GM12873 (cell line): ENCODE measurements around the gene OSBPL9.

Experiments used
- TF ChIP-seq, protein P1 (sequence below): IDR thresholded peaks from 2 replicates; pipeline ENCODE4 v1.5.1; 2012; ENCODE audit warnings: low read depth, mild to moderate bottlenecking, moderate library complexity, low read length, control low read depth; ENCODE audit not compliant: insufficient read depth; ENCODE audit errors: missing control alignments

The OSBPL9 gene

GRCh38 chr1:51693419-51694155 lies 76.7 kb downstream of the OSBPL9 start:
- TF ChIP-seq, protein P1, sequence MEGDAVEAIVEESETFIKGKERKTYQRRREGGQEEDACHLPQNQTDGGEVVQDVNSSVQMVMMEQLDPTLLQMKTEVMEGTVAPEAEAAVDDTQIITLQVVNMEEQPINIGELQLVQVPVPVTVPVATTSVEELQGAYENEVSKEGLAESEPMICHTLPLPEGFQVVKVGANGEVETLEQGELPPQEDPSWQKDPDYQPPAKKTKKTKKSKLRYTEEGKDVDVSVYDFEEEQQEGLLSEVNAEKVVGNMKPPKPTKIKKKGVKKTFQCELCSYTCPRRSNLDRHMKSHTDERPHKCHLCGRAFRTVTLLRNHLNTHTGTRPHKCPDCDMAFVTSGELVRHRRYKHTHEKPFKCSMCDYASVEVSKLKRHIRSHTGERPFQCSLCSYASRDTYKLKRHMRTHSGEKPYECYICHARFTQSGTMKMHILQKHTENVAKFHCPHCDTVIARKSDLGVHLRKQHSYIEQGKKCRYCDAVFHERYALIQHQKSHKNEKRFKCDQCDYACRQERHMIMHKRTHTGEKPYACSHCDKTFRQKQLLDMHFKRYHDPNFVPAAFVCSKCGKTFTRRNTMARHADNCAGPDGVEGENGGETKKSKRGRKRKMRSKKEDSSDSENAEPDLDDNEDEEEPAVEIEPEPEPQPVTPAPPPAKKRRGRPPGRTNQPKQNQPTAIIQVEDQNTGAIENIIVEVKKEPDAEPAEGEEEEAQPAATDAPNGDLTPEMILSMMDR, result no peak

DNA sequence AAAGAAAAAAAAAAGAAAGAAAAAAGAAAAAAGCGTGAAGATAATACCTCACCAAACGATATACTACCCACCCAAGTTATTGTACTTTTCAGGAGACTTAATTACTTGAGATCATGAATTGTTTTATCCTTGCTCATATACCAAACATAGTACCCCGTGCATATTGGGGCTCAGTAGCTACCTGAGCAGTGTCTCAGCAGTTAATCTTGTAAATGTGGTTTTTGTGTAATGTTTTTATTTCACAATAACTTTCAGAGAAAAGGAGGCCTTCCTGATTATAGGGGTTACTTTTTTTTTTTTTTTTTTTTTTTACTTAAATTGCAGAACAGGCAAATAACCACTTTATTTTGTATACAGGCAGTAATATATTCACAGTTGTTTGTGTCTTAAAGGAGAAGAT lies 80.3 kb downstream of the OSBPL9 start:
- TF ChIP-seq, protein P1, result no peak

DNA sequence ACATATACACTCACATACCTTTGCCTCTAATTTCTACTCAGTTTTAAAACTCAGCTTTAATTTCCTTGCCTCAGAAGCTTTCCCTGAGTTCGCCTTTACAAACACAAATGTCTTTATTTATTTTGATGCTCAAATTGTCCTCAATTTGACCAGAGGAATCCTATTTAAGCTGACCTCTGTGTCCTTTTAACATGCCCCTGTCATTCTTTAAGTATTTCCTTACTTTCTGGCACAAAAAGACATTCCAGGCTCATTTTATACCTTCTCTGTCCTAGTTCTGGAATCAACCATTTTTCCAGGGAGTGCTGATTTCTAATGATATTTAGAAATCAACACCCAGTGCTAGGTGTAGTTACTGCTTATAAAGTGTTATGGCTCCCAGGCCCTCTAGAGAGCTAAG lies 82.5 kb downstream of the OSBPL9 start:
- TF ChIP-seq, protein P1, result no peak

DNA sequence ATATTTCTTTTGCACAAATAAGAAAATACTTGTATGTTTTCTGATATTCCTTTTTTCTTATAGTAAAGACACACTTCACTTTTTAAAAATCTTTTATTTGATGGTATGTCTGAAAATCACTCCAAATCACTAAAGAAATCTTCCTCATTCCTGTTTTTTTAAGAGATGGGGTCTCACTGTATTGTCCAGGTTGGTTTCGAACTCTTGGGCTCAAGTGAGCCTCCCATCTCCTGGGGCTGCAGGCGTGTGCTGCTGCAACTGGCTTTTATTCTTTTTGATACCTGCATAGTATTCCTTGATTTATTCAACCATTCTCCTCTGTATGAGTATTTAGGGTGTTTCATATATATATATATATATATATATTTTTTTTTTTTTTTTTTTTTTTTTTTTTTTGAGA lies 88.1 kb downstream of the OSBPL9 start:
- TF ChIP-seq, protein P1, result no peak

DNA sequence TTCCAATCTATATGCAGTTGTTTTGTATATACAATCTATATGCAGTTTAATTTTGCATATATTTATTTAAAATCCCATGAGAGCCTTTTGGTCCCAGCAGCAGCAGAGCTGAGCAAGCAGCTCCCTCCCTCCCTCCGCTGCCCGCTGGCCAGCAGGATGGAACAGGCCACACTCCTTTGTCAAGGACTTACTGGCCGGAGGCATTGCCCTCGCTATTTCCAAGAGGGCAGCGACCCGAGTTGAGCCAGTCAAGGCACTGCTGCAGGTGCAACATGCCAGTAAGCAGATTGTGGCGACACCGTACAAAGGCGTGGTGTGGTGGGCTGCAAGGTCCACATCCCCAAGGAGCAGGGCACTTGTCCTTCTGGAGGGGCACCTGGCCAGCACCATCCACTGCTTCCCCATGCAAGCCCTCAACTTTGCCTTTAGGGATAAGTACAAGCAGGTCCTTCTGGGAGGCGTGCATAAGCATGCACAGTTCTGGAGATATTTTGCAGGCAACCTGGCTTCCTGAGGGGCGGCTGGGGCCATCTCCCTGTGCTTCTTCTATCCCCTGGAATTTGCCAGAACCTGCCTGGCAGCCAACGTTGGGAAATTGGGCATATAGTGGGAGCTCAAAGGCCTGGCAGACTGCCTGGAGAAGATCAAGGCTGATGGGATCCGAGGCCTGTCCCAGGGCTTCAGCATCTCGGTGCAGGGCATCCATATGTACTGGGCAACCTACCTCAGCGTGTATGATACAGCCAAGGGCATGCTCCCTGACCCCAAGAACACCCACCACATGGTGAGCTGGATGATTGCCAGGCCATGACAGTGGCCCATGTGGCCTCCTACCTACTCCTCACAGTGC lies 92.2 kb downstream of the OSBPL9 start:
- TF ChIP-seq, protein P1, result no peak

GRCh38 chr1:51709951-51710350 lies 93.1 kb downstream of the OSBPL9 start:
- TF ChIP-seq, protein P1, result no peak

DNA sequence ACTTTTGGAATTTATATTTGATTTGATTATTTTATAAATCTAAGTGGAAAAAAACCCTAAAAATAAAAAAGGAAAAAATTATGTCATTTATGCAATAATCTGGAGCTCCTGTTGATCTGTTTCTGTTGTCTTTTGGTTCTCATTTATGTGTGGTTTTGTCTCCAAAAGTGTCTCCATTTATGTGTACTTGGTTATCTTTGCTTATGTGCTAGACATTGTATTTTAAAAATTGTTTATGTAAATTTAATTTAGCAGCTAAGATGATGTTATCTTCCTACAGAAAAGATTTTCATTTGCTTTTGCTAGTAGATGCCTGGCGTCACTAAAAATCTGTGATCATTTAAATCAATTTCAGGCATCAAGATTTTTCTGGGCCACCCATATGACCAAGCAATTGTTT lies 95.7 kb downstream of the OSBPL9 start:
- TF ChIP-seq, protein P1, result no peak
